ENCODE measurements around the gene KCNC4. TPM values are rescaled to one million over a fixed set of nuclear protein-coding genes. Genes with fewer than 3 reads are reported as not detected.
A peak's percentile ranks its signal among the peaks of the same experiment; 100 is the strongest.

The KCNC4 gene
- total RNA-seq, 3 donors from 2014 or later = 4.9 to 12.8 (median 8.0) TPM

- no peak for DNase-seq
- Histone ChIP-seq H3K9me3 (no peaks in the 10 kb centered on the region), H3K4me1 (ENCODE audit: low read depth) (no peaks in the 10 kb centered on the region), H3K4me3 (no peak overlapping the region), H3K36me3 (ENCODE audit: low read depth) (no peaks in the 10 kb centered on the region)
- intact Hi-C loops (cut with DNase I, micrococcal nuclease) = no loop called here
- peak; percentile 75 for ATAC-seq
- TF ChIP-seq CTCF (IDR thresholded peaks at IDR 0.05) = no peak
These were observed 25.9 kb downstream of the KCNC4 start for GRCh38 chr1:110235834-110236682.

DNA sequence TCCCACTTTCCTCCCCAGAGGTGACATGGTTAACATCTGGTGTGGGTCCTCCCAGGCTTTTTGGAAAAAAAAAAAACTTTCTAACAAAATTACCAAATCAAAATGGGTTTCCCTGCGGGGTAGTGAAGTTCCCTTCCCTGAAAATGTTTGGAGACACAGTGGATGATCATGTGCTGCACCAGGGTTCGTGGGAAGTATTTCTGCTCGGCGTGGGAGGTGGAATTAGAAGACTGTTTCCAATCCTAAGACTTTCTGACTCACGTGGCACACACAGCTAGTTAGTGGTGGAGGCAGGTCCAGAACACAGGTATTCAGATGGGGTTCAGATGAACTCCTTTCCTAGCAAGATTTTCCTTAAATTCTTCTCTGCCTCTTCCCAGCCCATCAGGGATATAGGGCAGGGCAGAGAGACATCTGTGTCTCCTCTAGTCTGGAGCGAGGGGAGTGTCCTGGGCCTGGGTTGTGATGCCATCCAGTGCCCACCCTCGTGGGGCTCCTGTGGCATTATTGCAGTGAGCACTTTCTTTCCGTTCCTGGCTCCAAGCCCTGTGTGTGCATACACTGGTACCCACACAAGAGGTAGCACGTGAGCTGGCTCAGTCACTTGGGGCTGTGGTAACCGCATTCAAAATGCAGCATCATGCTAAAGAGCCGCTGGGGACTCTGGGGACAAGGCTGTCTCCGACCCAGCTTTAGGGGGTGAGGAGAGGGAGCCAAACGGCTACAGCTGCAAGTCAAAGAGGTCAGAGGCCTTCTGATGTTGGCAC lies 27.5 kb downstream of the KCNC4 start:
- Histone ChIP-seq H3K36me3 (ENCODE audit: low read depth) (no peaks in the 10 kb centered on the region), H3K4me1 (ENCODE audit: low read depth) (no peaks in the 10 kb centered on the region), H3K9me3 (no peaks in the 10 kb centered on the region), H3K4me3 (no peak overlapping the region)
- TF ChIP-seq CTCF (IDR thresholded peaks at IDR 0.05) = no peak
- intact Hi-C loops (cut with DNase I, micrococcal nuclease) = no loop called here
- ATAC-seq (no peak), DNase-seq (no peak)

- no peak for ATAC-seq
- no peak for TF ChIP-seq CTCF (IDR thresholded peaks at IDR 0.05)
- no peak for DNase-seq
These were observed 29.6 kb downstream of the KCNC4 start for GRCh38 chr1:110239441-110240430.

DNA sequence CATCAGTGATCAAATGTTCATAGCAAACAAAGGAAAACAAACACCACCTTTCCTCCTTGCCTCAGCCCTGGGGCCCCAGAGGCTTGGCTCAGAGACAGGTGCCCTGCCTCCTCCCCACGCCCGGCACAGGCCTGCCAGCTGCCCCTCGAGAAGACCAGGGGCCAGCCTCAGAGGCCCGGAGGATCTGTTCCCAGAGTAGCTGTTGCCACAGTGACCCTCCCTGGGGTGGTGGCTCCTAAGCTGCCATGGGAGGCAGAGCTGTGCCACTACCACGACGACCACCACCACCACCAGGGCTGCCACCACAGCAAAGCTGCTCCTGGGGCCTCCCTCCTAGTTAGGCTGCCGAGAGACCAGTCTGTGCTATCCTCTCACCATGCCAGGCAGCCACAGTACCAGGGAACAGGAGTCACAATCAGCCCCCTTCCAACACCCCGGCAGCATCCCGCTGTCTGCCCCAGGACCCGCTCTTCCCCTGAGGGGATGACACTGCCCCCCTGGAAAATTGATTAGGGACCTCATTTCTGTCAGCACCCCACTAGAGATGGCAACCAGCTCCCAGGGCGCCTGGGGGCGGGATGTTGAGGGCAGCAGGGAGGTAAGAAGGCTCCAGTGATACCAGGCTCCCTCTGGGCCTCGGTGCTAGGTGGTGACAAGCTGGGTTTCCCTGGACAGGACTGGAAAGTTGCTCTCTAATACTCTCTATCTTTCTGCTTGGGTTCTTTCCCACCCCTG lies 30.5 kb downstream of the KCNC4 start:
- Histone ChIP-seq H3K4me1 (ENCODE audit: low read depth) (no peaks in the 10 kb centered on the region), H3K9me3 (no peaks in the 10 kb centered on the region), H3K4me3 (no peak overlapping the region), H3K36me3 (ENCODE audit: low read depth) (no peaks in the 10 kb centered on the region)
- TF ChIP-seq CTCF (IDR thresholded peaks at IDR 0.05) = no peak
- DNase-seq (no peak), ATAC-seq (peak; percentile 52)
- intact Hi-C loops (cut with DNase I, micrococcal nuclease) = no loop called here

More at GRCh38 chr1:110239441-110240430, 29.6 kb downstream of the KCNC4 start:
- Histone ChIP-seq H3K4me1 (ENCODE audit: low read depth) (no peaks in the 10 kb centered on the region), H3K4me3 (no peak overlapping the region), H3K9me3 (no peaks in the 10 kb centered on the region), H3K36me3 (ENCODE audit: low read depth) (no peaks in the 10 kb centered on the region)
- intact Hi-C loops (cut with DNase I, micrococcal nuclease) = no loop called here

All from mucosa of descending colon (tissue), 3 donors.